H7 (cell line): Measurements from ENCODE around the gene FGD4. TPM values are rescaled to one million over a fixed set of nuclear protein-coding genes. Genes with fewer than 3 reads are reported as not detected.
"Not testable (repeated sequence)": the region's sequence is repeated elsewhere in the genome, so short reads cannot be mapped to it uniquely, and the experiment has no call there.

ENCODE experiments used
- DNase-seq: peaks from one replicate; pipeline ENCODE4 v3.0.0; 2012
- H3K27me3 ChIP-seq: 2 replicates; pipeline ENCODE4 v1.6.0; 2011; ENCODE audit warnings: mild to moderate bottlenecking, low read length; ENCODE audit not compliant: control insufficient read depth, insufficient read depth
- H3K36me3 ChIP-seq: replicated peaks from 2 replicates; pipeline ENCODE4 v1.5.1; 2011; ENCODE audit warnings: low read length; ENCODE audit not compliant: control insufficient read depth, insufficient read depth
- H3K4me3 ChIP-seq: 2 replicates; pipeline ENCODE4 v1.5.1; 2011; ENCODE audit warnings: low read depth, mild to moderate bottlenecking, control low read depth, low read length, moderate library complexity; ENCODE audit not compliant: insufficient read depth
- total RNA-seq: library from RNA; depleted of rRNA; stranded (reverse); fragments of >200 nt; shearing (Covaris generic); gene quantifications from 2 replicates; pipeline ENCODE4 v1.2.3, GENCODE V29; 2014

FGD4 gene
- total RNA-seq, 1 experiment from 2014 or later = 24.0 TPM

- Histone ChIP-seq H3K4me3 (no peak overlapping the region), H3K36me3 (no peaks in the 10 kb centered on the region), H3K27me3 (no peaks in the 10 kb centered on the region)
- DNase-seq = no peak
Measured at GRCh38 chr12:32503730-32504129, 104.4 kb downstream of the FGD4 start.

GRCh38 chr12:32504591-32504990 lies 105.2 kb downstream of the FGD4 start:
- DNase-seq = no peak
- no peaks in the 10 kb centered on the region for H3K36me3 ChIP-seq
- no peak overlapping the region for H3K4me3 ChIP-seq
- no peaks in the 10 kb centered on the region for H3K27me3 ChIP-seq

GRCh38 chr12:32505067-32505945 lies 105.9 kb downstream of the FGD4 start:
- H3K27me3 ChIP-seq = no peaks in the 10 kb centered on the region
- no peak for DNase-seq
- no peak overlapping the region for H3K4me3 ChIP-seq
- H3K36me3 ChIP-seq = no peaks in the 10 kb centered on the region

DNA sequence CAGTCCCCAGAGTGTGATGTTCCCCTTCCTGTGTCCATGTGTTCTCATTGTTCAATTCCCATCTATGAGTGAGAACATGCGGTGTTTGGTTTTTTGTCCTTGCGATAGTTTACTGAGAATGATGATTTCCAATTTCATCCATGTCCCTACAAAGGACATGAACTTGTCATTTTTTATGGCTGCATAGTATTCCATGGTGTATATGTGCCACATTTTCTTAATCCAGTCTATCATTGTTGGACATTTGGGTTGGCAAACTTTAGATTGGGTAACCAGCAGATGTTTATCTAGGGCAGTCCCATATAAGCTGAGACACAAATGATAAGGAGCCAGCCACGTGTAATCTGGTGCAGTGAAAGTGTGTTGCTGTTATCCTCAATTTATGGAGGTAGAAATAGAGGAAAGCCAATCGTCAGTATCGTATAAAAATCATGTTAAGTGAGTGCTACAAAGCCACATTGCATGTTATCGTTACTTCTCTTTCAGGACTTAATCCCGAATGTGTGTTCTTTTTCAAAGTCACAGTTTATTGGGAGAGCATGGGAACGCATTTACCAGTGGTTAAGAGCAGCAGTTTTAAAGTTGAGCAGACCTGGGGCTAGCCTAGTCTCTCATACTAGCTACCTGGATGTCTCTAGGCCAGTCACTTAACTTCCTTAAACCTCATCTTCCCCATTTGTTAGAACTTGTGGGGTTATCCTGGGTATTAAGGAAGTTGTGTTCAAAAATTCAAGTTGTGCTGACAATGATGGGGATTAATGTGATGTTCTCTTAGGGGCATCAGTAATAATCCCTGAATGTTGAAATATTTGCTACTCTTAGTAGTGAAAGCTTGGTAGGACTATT lies 108.0 kb downstream of the FGD4 start:
- H3K36me3 ChIP-seq, H3K4me3 ChIP-seq, DNase-seq, H3K27me3 ChIP-seq: not testable (repeated sequence)

DNA sequence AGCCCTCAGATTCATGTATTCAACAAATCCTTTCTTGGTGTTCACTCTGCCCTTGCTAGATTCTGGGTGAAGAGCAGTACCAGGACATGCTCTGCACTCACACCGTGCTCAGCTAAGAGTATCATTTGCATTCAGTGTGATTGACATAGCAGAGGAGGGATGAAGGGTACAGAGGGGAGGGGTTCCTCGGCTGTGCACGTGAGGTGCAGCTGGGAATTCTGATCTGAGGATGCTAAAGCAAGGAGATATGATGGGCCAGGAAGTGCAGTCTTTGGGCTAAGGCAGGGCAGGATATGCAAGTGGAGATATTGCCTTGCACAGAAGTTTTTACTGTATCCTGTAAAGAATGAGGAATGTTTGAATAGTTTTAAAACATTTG lies 108.6 kb downstream of the FGD4 start:
- H3K4me3 ChIP-seq = no peak overlapping the region
- no peaks in the 10 kb centered on the region for H3K36me3 ChIP-seq
- no peak for DNase-seq
- no peaks in the 10 kb centered on the region for H3K27me3 ChIP-seq

GRCh38 chr12:32508626-32509025 lies 109.3 kb downstream of the FGD4 start:
- no peak for DNase-seq
- H3K4me3 ChIP-seq = no peak overlapping the region

GRCh38 chr12:32509328-32510091 lies 110.2 kb downstream of the FGD4 start:
- Histone ChIP-seq H3K27me3 (no peaks in the 10 kb centered on the region), H3K4me3 (no peak overlapping the region), H3K36me3 (no peaks in the 10 kb centered on the region)
- no peak for DNase-seq

More at GRCh38 chr12:32508626-32509025, 109.3 kb downstream of the FGD4 start:
- Histone ChIP-seq H3K27me3 (no peaks in the 10 kb centered on the region), H3K36me3 (no peaks in the 10 kb centered on the region)

- H3K27me3 ChIP-seq, DNase-seq, H3K36me3 ChIP-seq, H3K4me3 ChIP-seq: not testable (repeated sequence)
Measured at GRCh38 chr12:32511976-32512375, 112.6 kb downstream of the FGD4 start.

GRCh38 chr12:32512379-32512778 lies 113.0 kb downstream of the FGD4 start:
- Histone ChIP-seq H3K36me3 (no peaks in the 10 kb centered on the region), H3K27me3 (no peaks in the 10 kb centered on the region), H3K4me3 (no peak overlapping the region)
- DNase-seq = no peak

DNA sequence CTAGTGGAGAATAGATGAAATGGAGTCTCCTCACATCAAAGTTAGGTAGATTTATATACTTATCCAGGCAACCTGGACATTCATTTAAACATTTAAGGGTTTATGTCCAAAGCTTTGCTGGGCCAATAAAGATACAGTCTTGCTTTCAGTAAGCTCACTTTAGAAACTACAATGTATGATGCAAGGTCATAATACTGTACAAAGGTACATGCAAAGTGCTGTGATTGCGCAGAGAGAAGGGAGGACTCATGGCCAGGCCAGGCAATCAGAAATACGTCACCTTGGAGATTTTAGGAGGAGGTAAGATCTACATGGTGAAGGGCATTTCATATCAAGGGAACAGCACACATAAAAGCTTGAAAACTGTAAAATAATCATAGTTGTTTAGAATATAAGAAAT lies 113.6 kb downstream of the FGD4 start:
- H3K36me3 ChIP-seq = no peaks in the 10 kb centered on the region
- DNase-seq = no peak
- H3K27me3 ChIP-seq = no peaks in the 10 kb centered on the region
- no peak overlapping the region for H3K4me3 ChIP-seq

- DNase-seq = no peak
- Histone ChIP-seq H3K27me3 (no peaks in the 10 kb centered on the region), H3K4me3 (no peak overlapping the region)
Measured at GRCh38 chr12:32515137-32515873, 115.9 kb downstream of the FGD4 start.

GRCh38 chr12:32516230-32516629 lies 116.9 kb downstream of the FGD4 start:
- Histone ChIP-seq H3K36me3 (no peaks in the 10 kb centered on the region; the same call in 1 of the 2 replicates), H3K27me3 (no peaks in the 10 kb centered on the region), H3K4me3 (no peak overlapping the region)
- no peak for DNase-seq

More at GRCh38 chr12:32515137-32515873, 115.9 kb downstream of the FGD4 start:
- H3K36me3 ChIP-seq = no peaks in the 10 kb centered on the region; the same call in 1 of the 2 replicates

- H3K27me3 ChIP-seq = no peaks in the 10 kb centered on the region
- H3K4me3 ChIP-seq = no peak overlapping the region
- H3K36me3 ChIP-seq = no peaks in the 10 kb centered on the region; the same call in 1 of the 2 replicates
- DNase-seq = no peak
Measured at GRCh38 chr12:32517966-32518365, 118.6 kb downstream of the FGD4 start.

- DNase-seq = no peak
- Histone ChIP-seq H3K27me3 (no peaks in the 10 kb centered on the region), H3K36me3 (no peaks in the 10 kb centered on the region; the same call in 1 of the 2 replicates), H3K4me3 (no peak overlapping the region)
Measured at GRCh38 chr12:32519047-32519446, 119.7 kb downstream of the FGD4 start.
